ENCODE results near the gene CA5A.
A peak's percentile ranks its signal among the peaks of the same experiment; 100 is the strongest.

CA5A gene

DNA sequence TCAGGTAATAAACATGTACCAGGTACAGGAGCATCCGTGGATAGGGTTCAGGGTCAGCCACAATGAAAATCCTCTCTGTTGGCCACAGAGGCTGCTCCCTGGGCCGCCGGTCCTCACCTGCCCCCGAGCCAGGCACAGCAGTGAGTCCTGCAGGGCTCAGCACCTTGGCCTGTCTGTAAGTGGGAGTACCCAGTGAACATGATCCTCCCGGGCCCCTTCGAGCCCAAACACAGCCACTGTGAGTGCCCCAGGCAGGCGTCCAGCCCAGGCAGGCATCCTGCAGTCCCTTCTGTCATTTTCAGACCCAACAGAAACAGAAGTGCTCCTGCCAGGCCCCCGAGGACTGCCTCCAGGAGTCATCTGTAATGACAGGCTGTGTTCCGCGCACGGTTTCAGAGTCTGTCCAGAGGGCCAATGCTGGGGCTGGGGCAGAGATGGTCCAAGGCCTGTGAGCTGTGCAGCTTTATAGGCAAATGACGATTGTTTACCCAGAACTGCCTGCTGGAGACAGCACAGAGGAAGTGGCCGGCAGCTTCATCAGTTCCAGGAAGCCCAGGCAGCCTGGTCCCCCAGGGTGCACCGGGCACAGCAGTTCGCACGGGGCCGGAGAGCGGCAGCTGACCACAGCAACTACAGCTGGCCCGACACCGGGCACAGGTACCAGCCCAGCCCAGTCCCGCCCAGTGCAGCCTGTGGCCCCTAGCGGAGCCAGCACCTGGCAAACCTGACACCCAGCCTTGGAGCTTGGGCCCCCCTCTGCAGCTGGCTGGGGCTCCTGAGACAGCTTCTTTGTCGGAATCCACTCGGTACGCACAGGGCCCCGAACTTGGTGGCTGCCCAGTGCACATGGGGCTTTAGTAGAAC is 80.2 kb downstream of the CA5A start:
- Histone ChIP-seq H3K9me3 (ENCODE audit: control insufficient read depth, low read length) (no peaks in the 10 kb centered on the region), H3K27ac (ENCODE audit: insufficient read depth, low read depth, low read length, poor library complexity, severe bottlenecking) (no peak overlapping the region), H3K36me3 (ENCODE audit: control insufficient read depth, insufficient read depth, low read length) (no peaks in the 10 kb centered on the region), H3K27me3 (ENCODE audit: control insufficient read depth, insufficient read depth, low read length, poor library complexity, severe bottlenecking) (no peaks in the 10 kb centered on the region), H3K4me1 (ENCODE audit: control insufficient read depth, insufficient read depth, low read length) (peaks cover 15% of the 10 kb centered on the region), H3K4me3 (ENCODE audit: insufficient read depth, low read depth, low read length) (no peak overlapping the region)
- WGBS, 2 experiments, result 89 to 90% methylated on average over 26 of the region's 26 CpGs

DNA sequence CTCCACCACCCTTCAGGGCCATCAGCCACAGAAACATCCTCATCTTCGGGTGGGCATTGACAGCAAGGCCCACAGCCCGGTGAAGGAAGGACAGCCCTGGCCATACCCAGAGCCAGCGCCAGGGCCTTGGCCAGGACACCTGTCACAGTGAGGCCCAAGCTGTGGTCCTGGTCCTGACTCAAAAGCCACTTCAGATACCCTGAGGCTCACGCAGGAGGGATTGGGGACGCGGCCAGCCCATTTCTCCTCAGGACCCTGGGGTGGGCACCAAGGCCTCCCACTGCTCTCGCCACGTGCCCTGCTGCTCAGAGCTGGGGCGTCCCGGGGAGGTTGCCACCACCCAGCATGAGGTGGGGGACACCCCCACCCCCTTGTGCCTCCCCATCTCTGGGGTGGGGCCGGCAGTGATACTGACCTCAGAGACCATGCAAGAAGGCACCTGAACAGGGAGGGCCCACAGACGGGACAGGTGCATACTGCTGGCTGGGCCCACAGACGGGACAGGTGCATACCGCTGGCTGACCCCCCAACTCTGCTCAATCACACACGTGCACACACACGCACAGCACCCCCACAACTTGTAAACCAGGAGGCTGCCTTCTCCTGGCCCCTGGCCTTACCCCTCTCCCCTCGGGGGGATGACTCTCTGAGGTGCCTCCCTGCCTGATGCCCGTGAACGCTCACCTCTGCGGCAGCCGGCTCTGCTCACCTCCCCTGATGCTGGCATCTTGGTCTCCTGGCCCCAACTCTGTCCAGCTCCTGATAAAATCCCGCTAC is 81.2 kb downstream of the CA5A start:
- Histone ChIP-seq H3K4me3 (ENCODE audit: insufficient read depth, low read depth, low read length) (no peak overlapping the region), H3K4me1 (ENCODE audit: control insufficient read depth, insufficient read depth, low read length) (peaks cover 15% of the 10 kb centered on the region), H3K27me3 (ENCODE audit: control insufficient read depth, insufficient read depth, low read length, poor library complexity, severe bottlenecking) (no peaks in the 10 kb centered on the region), H3K27ac (ENCODE audit: insufficient read depth, low read depth, low read length, poor library complexity, severe bottlenecking) (no peak overlapping the region), H3K36me3 (ENCODE audit: control insufficient read depth, insufficient read depth, low read length) (no peaks in the 10 kb centered on the region), H3K9me3 (ENCODE audit: control insufficient read depth, low read length) (no peaks in the 10 kb centered on the region)
- 93 to 94% methylated on average over 22 of the region's 22 CpGs for WGBS, 2 experiments

DNA sequence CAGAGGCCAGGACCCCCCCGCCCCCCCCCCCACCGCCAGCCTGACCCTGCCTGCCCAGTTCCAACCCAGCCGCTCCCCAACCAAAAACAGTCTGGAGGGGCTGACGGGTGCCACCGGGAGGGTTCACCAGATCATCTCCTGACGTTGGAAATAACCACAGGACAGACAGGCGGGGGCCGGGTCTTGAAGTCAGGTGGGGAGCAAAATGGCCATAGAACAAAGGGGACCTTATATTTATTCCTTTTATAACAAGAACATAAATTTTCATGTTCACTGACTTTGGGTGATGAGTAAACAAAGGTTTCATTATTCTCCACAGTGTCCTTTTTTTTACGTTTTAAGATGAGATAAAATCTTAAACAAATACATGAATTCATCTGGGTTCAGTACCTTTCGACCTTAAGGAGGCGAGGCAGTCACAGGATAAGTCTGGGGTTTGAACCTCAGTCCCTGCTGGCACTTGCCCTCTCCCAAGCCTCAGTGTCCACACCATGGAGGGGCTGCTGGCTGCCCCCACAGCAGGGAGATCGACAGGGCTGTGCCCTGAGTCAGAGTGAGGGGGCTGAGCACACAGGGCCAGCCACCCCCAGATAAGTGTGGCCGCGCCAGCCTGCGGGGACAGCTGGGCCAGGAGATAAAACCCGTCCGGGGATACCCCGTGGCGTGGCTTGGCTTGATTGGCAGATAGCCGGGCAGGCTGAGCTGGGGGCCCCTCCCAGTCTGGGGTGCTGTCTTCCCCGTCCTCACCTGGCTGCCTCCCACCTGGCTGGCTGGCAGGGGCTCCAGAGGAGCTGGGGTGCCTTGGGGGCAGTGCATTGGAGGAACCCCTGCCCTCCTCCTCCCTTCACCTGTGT is 82.0 kb downstream of the CA5A start:
- no peaks in the 10 kb centered on the region for H3K9me3 ChIP-seq (ENCODE audit: control insufficient read depth, low read length)
- peaks cover 15% of the 10 kb centered on the region for H3K4me1 ChIP-seq (ENCODE audit: control insufficient read depth, insufficient read depth, low read length)
- no peak overlapping the region for H3K4me3 ChIP-seq (ENCODE audit: insufficient read depth, low read depth, low read length)
- 86 to 88% methylated on average over 19 of the region's 21 CpGs for WGBS, 2 experiments
- no peaks in the 10 kb centered on the region for H3K27me3 ChIP-seq (ENCODE audit: control insufficient read depth, insufficient read depth, low read length, poor library complexity, severe bottlenecking)
- no peaks in the 10 kb centered on the region for H3K36me3 ChIP-seq (ENCODE audit: control insufficient read depth, insufficient read depth, low read length)
- H3K27ac ChIP-seq (ENCODE audit: insufficient read depth, low read depth, low read length, poor library complexity, severe bottlenecking), result no peak overlapping the region

DNA sequence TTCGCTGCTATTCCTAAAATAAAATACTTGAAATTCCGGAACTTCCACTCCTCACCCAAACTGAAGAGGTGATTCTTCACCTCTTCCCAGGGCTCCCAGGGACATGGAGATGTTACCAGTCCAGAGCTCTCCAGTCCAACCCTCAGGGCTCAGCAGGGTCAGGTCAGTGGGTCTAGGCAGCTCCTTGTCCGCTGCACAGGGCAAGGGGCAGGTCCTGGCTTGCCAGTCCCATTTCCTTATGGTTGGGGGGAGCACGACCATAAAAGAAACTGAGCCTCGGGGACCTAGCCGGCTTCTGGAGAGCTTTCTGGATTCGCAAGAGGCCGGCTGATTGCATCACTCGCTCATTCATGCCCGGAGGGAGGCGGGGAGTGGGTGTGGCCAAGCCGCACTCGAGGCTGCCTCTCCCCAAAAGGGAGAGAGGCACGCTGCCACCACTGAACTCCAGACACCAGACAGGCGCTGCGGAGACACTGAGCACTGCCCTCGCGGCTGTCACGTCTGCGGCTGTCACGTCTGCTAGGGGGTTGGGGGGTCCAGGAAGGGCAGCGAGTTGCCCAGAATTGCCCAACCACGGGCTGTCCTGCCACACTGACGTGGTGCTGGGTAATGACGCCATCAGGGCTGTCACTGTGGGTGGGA is 82.8 kb downstream of the CA5A start:
- no peaks in the 10 kb centered on the region for H3K27me3 ChIP-seq (ENCODE audit: control insufficient read depth, insufficient read depth, low read length, poor library complexity, severe bottlenecking)
- no peak overlapping the region for H3K4me3 ChIP-seq (ENCODE audit: insufficient read depth, low read depth, low read length)
- no peaks in the 10 kb centered on the region for H3K36me3 ChIP-seq (ENCODE audit: control insufficient read depth, insufficient read depth, low read length)
- H3K9me3 ChIP-seq (ENCODE audit: control insufficient read depth, low read length), result no peaks in the 10 kb centered on the region
- 20% methylated on average over 25 of the region's 25 CpGs for WGBS, 2 experiments
- peak overlapping the region; percentile 78 for H3K27ac ChIP-seq (ENCODE audit: insufficient read depth, low read depth, low read length, poor library complexity, severe bottlenecking)
- peaks cover 18% of the 10 kb centered on the region for H3K4me1 ChIP-seq (ENCODE audit: control insufficient read depth, insufficient read depth, low read length)

DNA sequence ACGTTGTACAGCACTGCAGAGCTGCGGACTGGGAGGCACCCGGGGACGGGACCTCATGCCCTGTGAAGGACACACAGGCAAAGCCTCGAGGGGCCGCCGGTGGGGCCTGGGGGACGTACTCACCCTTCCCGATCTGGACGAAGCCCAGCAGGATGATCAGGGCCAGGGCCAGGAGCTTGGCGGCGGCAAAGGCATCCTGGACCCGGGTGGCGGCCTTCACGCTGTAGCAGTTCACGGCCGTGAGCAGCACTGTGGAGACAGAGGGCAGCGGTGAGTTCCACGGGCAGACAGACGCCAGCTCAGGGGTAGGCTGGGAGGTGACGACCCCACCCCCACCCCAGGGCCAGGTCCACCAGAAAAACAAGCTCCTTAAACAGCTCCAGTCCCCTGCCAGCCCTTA is 84.7 kb downstream of the CA5A start:
- peaks cover 34% of the 10 kb centered on the region for H3K4me1 ChIP-seq (ENCODE audit: control insufficient read depth, insufficient read depth, low read length)
- H3K36me3 ChIP-seq (ENCODE audit: control insufficient read depth, insufficient read depth, low read length), result no peaks in the 10 kb centered on the region
- no peak overlapping the region for H3K4me3 ChIP-seq (ENCODE audit: insufficient read depth, low read depth, low read length)
- H3K27ac ChIP-seq (ENCODE audit: insufficient read depth, low read depth, low read length, poor library complexity, severe bottlenecking), result no peak overlapping the region
- no peaks in the 10 kb centered on the region for H3K9me3 ChIP-seq (ENCODE audit: control insufficient read depth, low read length)
- 83 to 86% methylated on average over 21 of the region's 21 CpGs for WGBS, 2 experiments
- H3K27me3 ChIP-seq (ENCODE audit: control insufficient read depth, insufficient read depth, low read length, poor library complexity, severe bottlenecking), result no peaks in the 10 kb centered on the region

DNA sequence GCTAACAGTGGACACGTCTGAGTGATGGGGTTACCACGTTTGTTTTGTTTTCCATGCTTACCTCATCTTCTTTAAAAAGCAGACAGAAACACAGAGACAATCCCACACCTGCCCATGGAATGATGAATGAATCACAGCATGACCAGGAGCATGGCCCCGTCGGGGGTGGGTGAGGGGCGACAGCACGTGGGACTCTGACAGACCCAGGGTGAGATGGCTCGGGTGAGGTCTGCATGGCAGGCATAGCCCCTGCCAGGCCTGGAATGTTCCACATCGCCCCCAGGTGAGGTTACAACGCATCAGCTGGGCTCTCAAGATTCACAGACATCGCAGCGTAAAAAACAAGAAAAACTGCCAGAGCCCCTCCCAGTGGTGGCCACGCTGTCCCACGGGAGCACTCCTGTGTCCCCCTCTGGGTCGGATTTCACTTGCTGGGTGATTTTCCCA is 85.2 kb downstream of the CA5A start:
- no peaks in the 10 kb centered on the region for H3K36me3 ChIP-seq (ENCODE audit: control insufficient read depth, insufficient read depth, low read length)
- WGBS, 2 experiments, result 87 to 89% methylated on average over 14 of the region's 14 CpGs

GRCh38 chr16:87850009-87851006 is 86.0 kb downstream of the CA5A start:
- Histone ChIP-seq H3K36me3 (ENCODE audit: control insufficient read depth, insufficient read depth, low read length) (no peaks in the 10 kb centered on the region), H3K4me3 (ENCODE audit: insufficient read depth, low read depth, low read length) (no peak overlapping the region), H3K27me3 (ENCODE audit: control insufficient read depth, insufficient read depth, low read length, poor library complexity, severe bottlenecking) (no peaks in the 10 kb centered on the region), H3K9me3 (ENCODE audit: control insufficient read depth, low read length) (no peaks in the 10 kb centered on the region), H3K4me1 (ENCODE audit: control insufficient read depth, insufficient read depth, low read length) (peaks cover 37% of the 10 kb centered on the region), H3K27ac (ENCODE audit: insufficient read depth, low read depth, low read length, poor library complexity, severe bottlenecking) (no peak overlapping the region)
- 71% methylated on average over 25 of the region's 25 CpGs for WGBS, 2 experiments

More for the DNA sequence above, 85.2 kb downstream of the CA5A start:
- no peak overlapping the region for H3K27ac ChIP-seq (ENCODE audit: insufficient read depth, low read depth, low read length, poor library complexity, severe bottlenecking)
- H3K4me3 ChIP-seq (ENCODE audit: insufficient read depth, low read depth, low read length), result no peak overlapping the region
- no peaks in the 10 kb centered on the region for H3K9me3 ChIP-seq (ENCODE audit: control insufficient read depth, low read length)
- no peaks in the 10 kb centered on the region for H3K27me3 ChIP-seq (ENCODE audit: control insufficient read depth, insufficient read depth, low read length, poor library complexity, severe bottlenecking)
- peaks cover 34% of the 10 kb centered on the region for H3K4me1 ChIP-seq (ENCODE audit: control insufficient read depth, insufficient read depth, low read length)

GRCh38 chr16:87849419-87850008 is 86.8 kb downstream of the CA5A start:
- H3K9me3 ChIP-seq (ENCODE audit: control insufficient read depth, low read length), result no peaks in the 10 kb centered on the region
- H3K27ac ChIP-seq (ENCODE audit: insufficient read depth, low read depth, low read length, poor library complexity, severe bottlenecking), result no peak overlapping the region
- WGBS, 2 experiments, result 92 to 94% methylated on average over 16 of the region's 16 CpGs
- H3K36me3 ChIP-seq (ENCODE audit: control insufficient read depth, insufficient read depth, low read length), result no peaks in the 10 kb centered on the region
- no peak overlapping the region for H3K4me3 ChIP-seq (ENCODE audit: insufficient read depth, low read depth, low read length)
- peaks cover 37% of the 10 kb centered on the region for H3K4me1 ChIP-seq (ENCODE audit: control insufficient read depth, insufficient read depth, low read length)
- no peaks in the 10 kb centered on the region for H3K27me3 ChIP-seq (ENCODE audit: control insufficient read depth, insufficient read depth, low read length, poor library complexity, severe bottlenecking)
